PC-3 (cell line): ENCODE measurements around the gene FCRL5. TPM values are rescaled to one million over a fixed set of nuclear protein-coding genes. Genes with fewer than 3 reads are reported as not detected.

Experiments used
- ATAC-seq: fragments of 200-7000 bp; cut with Tn5 transposase; 2 replicates; pipeline ENCODE4 v1.9.1; 2020; ENCODE audit warnings: mild to moderate bottlenecking, moderate library complexity
- BruUV-seq: library from RNA; stranded (reverse); fragments of 400-500 nt; replicated peaks from 2 replicates; lab custom pipeline; 2021; lab: Mats Ljungman, UMichigan
- CTCF ChIA-PET: fragments of 300-600 bp; sonication (Branson Sonifier 250); formaldehyde crosslinking; loops from one replicate; lab custom pipeline; 2022; ENCODE audit warnings: antibody characterized with exemption; lab: Charles Lee
- POLR2A ChIA-PET: fragments of 300-600 bp; sonication (Branson Sonifier 250); formaldehyde crosslinking; loops from one replicate; lab custom pipeline; 2022; ENCODE audit warnings: antibody characterized with exemption; ENCODE audit not compliant: unreplicated experiment; lab: Charles Lee
- DNase-seq: peaks from one replicate; pipeline ENCODE4 v3.0.0-alpha.2; 2015
- H2AFZ ChIP-seq: fragments of 300-600 bp; sonication (generic); 2 replicates; pipeline ENCODE4 v1.6.0; 2016; ENCODE audit warnings: antibody characterized with exemption, low read length
- H3F3A ChIP-seq: fragments of 300-600 bp; sonication (generic); one replicate; pipeline ENCODE4 v1.6.0; 2017; ENCODE audit warnings: antibody characterized with exemption, low read length, control low read depth, mild to moderate bottlenecking; ENCODE audit not compliant: unreplicated experiment
- H3K27ac ChIP-seq: fragments of 300-600 bp; sonication (generic); 2 replicates; pipeline ENCODE4 v1.5.1; 2016; ENCODE audit warnings: mild to moderate bottlenecking, low read length
- H3K27me3 ChIP-seq: fragments of 300-600 bp; sonication (generic); 2 replicates; pipeline ENCODE4 v1.6.1; 2016; ENCODE audit warnings: low read length, mixed read lengths
- H3K36me3 ChIP-seq: fragments of 300-600 bp; sonication (generic); 2 replicates; pipeline ENCODE4 v1.6.1; 2016; ENCODE audit warnings: low read depth, mixed run types, low read length, mixed read lengths
- H3K4me1 ChIP-seq: fragments of 300-600 bp; sonication (generic); 2 replicates; pipeline ENCODE4 v1.5.1; 2016; ENCODE audit warnings: low read length; ENCODE audit not compliant: insufficient read depth
- H3K4me2 ChIP-seq: fragments of 300-600 bp; sonication (generic); 2 replicates; pipeline ENCODE4 v1.6.0; 2016; ENCODE audit warnings: low read length
- H3K4me3 ChIP-seq: fragments of 300-600 bp; sonication (generic); 2 replicates; pipeline ENCODE4 v1.5.1; 2016; ENCODE audit warnings: mild to moderate bottlenecking, low read length, mixed read lengths
- H3K79me2 ChIP-seq: fragments of 300-600 bp; sonication (generic); 2 replicates; pipeline ENCODE4 v1.6.1; 2017; ENCODE audit warnings: low read length, mixed read lengths
- H3K9ac ChIP-seq: fragments of 300-600 bp; sonication (generic); 2 replicates; pipeline ENCODE4 v1.6.0; 2016; ENCODE audit warnings: mild to moderate bottlenecking, low read length
- H3K9me2 ChIP-seq: fragments of 300-600 bp; sonication (generic); replicated peaks from 2 replicates; pipeline ENCODE4 v1.6.1; 2016; ENCODE audit warnings: mixed run types, low read length, mixed read lengths
- H3K9me3 ChIP-seq: fragments of 300-600 bp; sonication (generic); 2 replicates; pipeline ENCODE4 v1.6.1; 2016; ENCODE audit warnings: low read length, mixed read lengths
- H4K20me1 ChIP-seq: fragments of 300-600 bp; sonication (generic); 2 replicates; pipeline ENCODE4 v1.6.1; 2016; ENCODE audit warnings: low read length, mixed read lengths
- EZH2 ChIP-seq: fragments of 300-600 bp; sonication (generic); IDR thresholded peaks from one replicate; pipeline ENCODE4 v1.6.1; 2017; ENCODE audit warnings: antibody characterized with exemption, mild to moderate bottlenecking, low read length; ENCODE audit not compliant: unreplicated experiment
- EZH2phosphoT487 ChIP-seq: fragments of 300-600 bp; sonication (generic); IDR thresholded peaks from 2 replicates; pipeline ENCODE4 v1.6.1; 2018; ENCODE audit warnings: mild to moderate bottlenecking, antibody characterized with exemption, low read length, borderline replicate concordance
- intact Hi-C: fragments of 100-400 bp; cut with micrococcal nuclease; formaldehyde crosslinking; loops from 2 replicates; pipeline ENCODE4 v1.9.0; 2023
- total RNA-seq: library from RNA; depleted of rRNA; stranded (reverse); fragments of >200 nt; gene quantifications from 2 replicates; pipeline ENCODE4 v1.2.3, GENCODE V29; 2014
- TF ChIP-seq, protein P1 (sequence below): fragments of 300-600 bp; sonication (generic); conservative IDR thresholded peaks from 2 replicates; pipeline ENCODE4 v1.5.1; 2017; ENCODE audit warnings: antibody characterized with exemption, low read depth, mild to moderate bottlenecking, low read length

Gene FCRL5
- total RNA-seq, 1 experiment from 2014 or later = not detected

DNA sequence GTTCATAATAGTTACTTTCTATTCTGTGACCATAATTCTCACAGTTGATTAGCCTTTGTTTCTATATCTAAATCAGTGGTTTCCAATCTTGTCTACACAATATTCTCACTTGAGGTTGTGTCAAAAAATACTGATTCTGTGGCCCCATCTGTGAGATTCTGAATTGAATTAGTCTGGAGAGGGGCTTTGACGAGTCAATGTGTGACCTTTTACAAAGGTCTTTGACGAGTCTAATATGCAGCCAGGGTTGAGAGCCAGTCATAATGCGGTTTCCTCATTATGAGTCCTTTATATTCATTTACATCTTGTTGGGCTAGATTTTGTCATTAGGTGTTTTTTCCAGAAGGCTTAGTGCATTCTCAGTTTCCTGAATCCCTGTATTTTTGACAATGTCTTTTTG is 19.7 kb downstream of the FCRL5 start:
- BruUV-seq = no TSS peak
- Histone ChIP-seq H3K9me3 (no peaks in the 10 kb centered on the region), H3K4me2 (no peak overlapping the region), H4K20me1 (no peaks in the 10 kb centered on the region), H3K27me3 (peaks cover 12% of the 10 kb centered on the region; the same call in 1 of the 2 replicates), H3K9ac (no peak overlapping the region), H3K36me3 (no peaks in the 10 kb centered on the region), H3K4me3 (no peak overlapping the region), H2AFZ (no peak overlapping the region), H3K9me2 (0 out of 2 replicates have a peak, but pooled peaks cover 5% of the 10 kb centered on the region), H3K79me2 (no peaks in the 10 kb centered on the region), H3K27ac (no peak overlapping the region), H3F3A (no peaks in the 10 kb centered on the region), H3K4me1 (no peaks in the 10 kb centered on the region)
- TF ChIP-seq EZH2phosphoT487 = no peak
- TF ChIP-seq, protein P1, sequence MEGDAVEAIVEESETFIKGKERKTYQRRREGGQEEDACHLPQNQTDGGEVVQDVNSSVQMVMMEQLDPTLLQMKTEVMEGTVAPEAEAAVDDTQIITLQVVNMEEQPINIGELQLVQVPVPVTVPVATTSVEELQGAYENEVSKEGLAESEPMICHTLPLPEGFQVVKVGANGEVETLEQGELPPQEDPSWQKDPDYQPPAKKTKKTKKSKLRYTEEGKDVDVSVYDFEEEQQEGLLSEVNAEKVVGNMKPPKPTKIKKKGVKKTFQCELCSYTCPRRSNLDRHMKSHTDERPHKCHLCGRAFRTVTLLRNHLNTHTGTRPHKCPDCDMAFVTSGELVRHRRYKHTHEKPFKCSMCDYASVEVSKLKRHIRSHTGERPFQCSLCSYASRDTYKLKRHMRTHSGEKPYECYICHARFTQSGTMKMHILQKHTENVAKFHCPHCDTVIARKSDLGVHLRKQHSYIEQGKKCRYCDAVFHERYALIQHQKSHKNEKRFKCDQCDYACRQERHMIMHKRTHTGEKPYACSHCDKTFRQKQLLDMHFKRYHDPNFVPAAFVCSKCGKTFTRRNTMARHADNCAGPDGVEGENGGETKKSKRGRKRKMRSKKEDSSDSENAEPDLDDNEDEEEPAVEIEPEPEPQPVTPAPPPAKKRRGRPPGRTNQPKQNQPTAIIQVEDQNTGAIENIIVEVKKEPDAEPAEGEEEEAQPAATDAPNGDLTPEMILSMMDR = no peak
- TF ChIP-seq EZH2 = no peak
- CTCF ChIA-PET = no interaction called here
- ATAC-seq (no peak), DNase-seq (no peak)
- intact Hi-C loops = no loop called here
- POLR2A ChIA-PET = no interaction called here

DNA sequence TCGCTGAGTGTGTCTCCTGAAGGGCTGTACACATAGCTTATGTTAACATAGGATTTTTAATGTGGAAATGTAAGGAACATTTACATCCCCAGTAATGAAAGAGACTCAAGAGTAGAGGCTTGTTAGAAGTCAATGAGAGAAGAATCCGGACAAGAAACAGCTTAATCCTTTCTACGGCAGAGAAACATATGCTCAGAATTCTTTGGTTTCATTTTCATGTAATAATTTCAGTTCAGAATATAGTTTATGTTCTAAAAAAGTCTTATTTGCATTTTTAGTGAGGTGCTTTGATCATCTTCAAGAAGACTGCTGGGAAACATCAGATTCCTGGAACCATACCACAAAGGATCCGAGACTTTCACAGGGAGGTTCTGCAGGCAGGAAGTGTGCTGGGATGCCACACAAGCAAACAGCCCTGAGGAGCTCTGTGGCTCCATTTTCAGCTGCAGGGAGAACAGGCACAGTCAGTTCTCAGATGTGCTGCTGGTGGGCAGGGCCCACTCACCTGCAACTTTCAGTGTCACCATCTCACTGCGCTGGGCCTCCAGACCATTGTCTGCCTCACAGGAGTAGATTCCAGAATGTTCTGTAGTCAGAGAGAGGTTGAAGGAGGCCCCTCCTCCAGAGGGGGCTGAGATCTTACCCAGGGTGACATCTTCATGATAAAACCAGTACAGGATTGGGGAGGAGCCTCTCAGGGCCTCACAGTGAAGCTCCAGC is 28.4 kb downstream of the FCRL5 start:
- Histone ChIP-seq H2AFZ (no peak overlapping the region), H3K4me1 (no peaks in the 10 kb centered on the region), H3K79me2 (no peaks in the 10 kb centered on the region), H3K4me2 (no peak overlapping the region), H3F3A (no peaks in the 10 kb centered on the region), H3K27ac (no peak overlapping the region), H3K4me3 (no peak overlapping the region), H3K9me3 (no peaks in the 10 kb centered on the region), H4K20me1 (no peaks in the 10 kb centered on the region), H3K9me2 (no peaks in the 10 kb centered on the region), H3K27me3 (peaks cover 44% of the 10 kb centered on the region), H3K9ac (no peak overlapping the region), H3K36me3 (no peaks in the 10 kb centered on the region)
- ChIA-PET CTCF (no interaction called here), POLR2A (no interaction called here)
- ATAC-seq (no peak), DNase-seq (no peak)
- intact Hi-C loops = no loop called here
- TF ChIP-seq, protein P1 = no peak
- TF ChIP-seq EZH2phosphoT487 = no peak
- no peak for TF ChIP-seq EZH2
- no TSS peak for BruUV-seq

DNA sequence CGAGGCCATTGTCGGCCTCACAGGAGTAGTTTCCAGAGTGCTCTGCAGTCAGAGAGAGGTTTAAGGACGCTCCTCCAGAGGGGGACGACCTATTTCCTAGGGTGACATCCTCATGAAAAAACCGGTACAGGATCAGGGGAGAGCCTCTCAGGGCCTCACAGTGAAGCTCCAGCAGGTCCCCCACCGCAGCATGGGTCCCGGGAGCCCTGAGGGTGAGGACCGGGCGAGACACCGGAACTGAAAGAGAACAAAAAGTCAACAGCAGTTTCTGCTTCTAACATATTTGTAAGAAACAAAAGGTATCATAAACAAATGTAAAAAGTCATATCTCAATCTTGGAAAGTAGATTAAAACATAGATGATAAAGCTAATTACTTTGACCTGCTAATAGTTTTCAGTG is 31.3 kb downstream of the FCRL5 start:
- TF ChIP-seq, protein P1 = no peak
- TF ChIP-seq EZH2 = no peak
- TF ChIP-seq EZH2phosphoT487 = no peak
- Histone ChIP-seq H3F3A (no peaks in the 10 kb centered on the region), H3K4me3 (no peak overlapping the region), H3K9ac (no peak overlapping the region), H2AFZ (no peak overlapping the region), H3K27me3 (peaks cover 71% of the 10 kb centered on the region), H3K9me2 (no peaks in the 10 kb centered on the region), H3K9me3 (no peaks in the 10 kb centered on the region), H3K79me2 (no peaks in the 10 kb centered on the region), H3K4me1 (no peaks in the 10 kb centered on the region), H4K20me1 (no peaks in the 10 kb centered on the region), H3K4me2 (no peak overlapping the region), H3K36me3 (no peaks in the 10 kb centered on the region), H3K27ac (no peak overlapping the region)
- intact Hi-C loops = no loop called here
- ATAC-seq (no peak), DNase-seq (no peak)
- POLR2A ChIA-PET = no interaction called here
- no TSS peak for BruUV-seq
- CTCF ChIA-PET = no interaction called here
